NOMO-1 treated with DMSO at 0.1 percent for 48 hours (cell line): ENCODE results near the gene IFT80.
"Not testable (repeated sequence)": the region's sequence is repeated elsewhere in the genome, so short reads cannot be mapped to it uniquely, and the experiment has no call there.

Experiments
- DNase-seq: peaks from one replicate; lab custom pipeline; 2025; ENCODE audit not compliant: unreplicated experiment; lab: John Stamatoyannopoulos, UW

Gene IFT80

DNA sequence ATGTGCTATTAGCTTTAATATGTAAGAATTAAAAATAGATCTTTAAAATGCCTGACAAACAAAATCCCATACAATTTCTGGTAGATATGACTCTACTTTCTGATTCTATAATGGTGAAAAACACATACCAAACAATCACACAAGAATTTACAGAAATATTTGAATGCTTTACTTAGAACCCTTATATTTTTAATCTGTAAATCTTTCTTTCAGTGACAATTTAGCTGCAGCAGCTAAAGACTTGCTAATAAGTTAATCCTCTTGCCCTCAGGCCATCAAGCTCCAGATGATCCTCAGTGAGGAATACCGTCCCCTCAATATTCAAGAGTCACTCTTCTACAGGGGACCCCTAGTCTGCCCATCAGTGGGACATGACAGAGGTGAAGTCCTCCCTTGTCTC is 118.2 kb downstream of the IFT80 start:
- DNase-seq: no peak

DNA sequence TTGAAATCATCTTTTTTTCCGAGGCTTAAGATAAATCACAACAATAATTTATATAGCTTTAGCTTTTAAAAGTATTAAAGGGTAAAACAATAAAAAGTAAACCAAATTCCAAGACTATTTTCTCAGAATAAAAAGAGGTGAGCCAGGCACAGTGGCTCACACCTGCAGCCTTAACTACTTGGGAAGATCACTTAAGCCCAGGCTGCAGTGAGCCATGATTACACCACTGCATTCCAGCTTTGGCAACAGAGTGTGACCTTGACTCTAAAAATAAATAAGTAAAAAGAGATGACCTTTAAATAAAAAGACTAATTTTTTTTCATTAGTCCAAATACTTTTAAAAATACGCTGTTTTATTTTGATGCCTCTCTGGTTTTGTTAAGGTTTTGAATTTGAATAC is 119.4 kb downstream of the IFT80 start:
- no peak for DNase-seq

DNA sequence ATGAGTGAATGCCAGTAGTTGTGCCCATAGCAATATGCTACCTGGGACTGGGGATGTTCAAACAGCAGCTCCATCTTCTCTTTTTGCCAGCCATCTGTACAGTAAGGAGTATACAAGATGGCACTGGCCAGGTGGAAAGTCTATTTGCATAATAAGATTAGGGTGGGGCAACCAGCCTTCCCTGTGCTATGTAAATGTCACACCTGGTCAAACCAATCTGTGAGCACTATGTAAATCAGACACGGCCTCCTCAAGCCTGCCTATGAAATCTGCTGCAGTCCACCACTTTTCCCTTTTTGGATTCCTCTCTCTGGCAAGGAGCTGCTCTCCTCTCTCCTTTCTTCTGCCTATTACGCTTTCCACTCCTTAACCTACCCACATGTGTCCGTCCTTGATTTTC is 120.8 kb downstream of the IFT80 start:
- DNase-seq: no peak

DNA sequence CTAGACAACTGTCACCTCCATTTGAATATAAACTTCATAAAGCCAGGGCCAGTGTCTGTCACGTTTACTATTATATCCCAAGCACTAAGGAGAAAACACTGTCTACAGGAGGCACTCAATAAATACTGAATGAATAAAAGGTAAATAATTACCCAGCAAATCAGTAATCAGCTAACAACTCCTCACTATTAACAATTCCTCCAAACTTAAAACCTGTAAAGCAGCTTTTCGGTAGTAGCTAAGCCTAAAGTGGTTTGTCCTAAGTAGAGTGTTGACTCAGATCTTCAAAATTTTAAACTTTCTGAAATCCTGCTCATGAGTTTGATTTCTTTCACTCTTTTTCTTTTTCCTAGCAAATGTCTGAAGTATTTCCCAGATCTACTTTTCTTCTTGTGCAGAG is 133.9 kb downstream of the IFT80 start:
- DNase-seq: no peak

DNA sequence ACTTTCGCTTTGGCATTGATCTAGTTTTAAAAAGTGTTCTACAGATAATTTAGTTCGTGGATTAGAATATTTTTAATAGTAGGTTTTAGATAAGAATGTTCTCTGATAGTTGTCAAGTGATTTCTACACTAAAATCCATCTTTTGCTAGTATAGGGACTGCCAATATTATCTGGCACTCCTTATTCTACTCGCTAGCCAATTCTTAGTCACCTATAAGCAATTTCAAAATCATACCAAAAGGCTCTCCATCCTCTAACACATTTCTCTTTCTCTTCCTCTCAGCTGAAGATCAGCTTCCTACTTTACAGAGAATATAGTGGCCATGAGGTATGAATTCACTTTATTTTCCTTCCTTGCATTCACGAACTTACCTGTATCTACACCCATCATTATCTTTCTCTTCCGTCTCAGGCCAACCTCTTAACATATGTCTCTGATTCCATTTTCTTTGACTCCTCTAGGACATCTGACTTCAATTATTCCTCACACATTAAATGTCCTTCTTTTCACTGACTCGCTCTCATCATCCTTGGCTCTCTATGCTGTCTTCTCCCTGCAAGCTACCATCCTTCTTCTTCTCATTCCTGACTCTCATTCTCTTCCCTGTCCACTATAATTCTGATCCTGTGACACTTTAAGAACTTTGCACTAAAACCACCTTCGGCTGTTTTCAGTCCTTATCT is 138.3 kb downstream of the IFT80 start:
- DNase-seq: no peak

DNA sequence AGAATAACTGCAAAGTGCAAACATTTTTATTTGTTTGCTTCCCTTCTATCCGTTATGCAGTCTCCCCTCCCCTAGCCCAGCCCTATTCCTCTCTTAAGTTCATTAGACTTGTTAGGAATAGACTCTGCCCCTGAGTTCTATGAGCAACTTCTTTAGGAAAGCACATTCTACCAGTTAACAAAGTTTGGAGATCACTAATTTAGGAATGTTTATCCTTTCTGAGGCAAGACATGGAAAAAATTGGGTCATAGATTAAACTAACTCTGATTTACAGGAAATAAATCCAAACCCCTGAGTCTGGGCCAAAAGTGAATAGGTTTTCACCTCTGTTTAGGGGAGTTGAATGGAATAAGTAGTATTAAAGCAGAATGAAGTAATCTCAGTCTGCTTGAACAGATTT is 139.4 kb downstream of the IFT80 start:
- no peak for DNase-seq

DNA sequence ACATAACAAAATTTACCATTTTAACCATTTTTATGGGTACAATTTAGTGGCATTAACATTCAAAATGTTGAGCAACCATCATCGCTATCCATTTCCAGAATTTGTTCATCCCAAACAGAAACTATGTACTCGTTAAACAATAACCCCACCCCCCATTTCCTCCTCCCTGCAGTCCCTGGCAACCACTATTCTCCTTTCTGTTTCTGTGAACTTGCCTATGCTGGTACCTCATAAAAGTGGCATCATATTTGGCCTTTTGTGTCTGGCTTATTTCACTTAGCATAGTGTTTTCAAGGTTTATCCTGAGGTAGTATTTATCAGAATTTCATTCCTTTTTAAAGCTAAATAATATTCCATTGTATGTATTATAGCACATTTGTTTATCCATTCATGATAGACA is 141.4 kb downstream of the IFT80 start:
- DNase-seq: no peak

DNA sequence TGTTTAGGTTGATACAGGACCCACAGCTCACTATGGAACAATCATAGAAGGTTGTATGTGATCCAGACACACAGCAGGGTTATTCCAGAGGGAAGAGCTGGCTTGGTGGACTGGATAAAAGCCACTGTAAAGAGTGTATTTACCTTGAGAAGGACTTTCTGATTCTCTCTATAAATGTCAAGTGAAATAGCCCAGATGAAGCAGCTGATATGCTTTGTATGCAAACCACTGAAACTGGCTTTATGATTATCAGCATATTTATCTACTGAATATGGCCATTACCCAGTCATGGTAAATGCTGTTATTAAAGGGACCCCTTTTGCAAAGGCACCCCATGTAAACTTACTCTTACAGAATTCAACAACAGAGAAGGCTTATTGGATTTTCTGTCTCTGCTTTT is 145.7 kb downstream of the IFT80 start:
- DNase-seq: no peak

DNA sequence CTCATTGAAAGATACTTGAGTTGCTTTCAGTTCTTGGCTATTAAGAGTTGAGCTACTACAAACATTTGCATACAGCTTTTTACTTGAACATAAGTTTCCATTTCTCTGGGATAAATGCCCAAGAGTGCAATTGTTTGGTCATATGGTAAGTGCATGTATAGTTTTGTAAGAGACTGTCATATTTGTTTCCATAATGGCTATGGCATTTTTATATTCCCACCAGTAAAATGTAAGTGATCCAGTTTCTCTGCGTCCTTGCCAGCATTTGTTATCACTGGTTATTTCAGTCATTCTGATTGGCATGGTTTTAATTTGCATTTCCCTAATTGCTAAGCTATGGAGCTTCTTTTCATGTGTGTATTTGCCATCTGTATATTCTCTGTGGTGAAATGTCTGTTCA is 151.3 kb downstream of the IFT80 start:
- no peak for DNase-seq

DNA sequence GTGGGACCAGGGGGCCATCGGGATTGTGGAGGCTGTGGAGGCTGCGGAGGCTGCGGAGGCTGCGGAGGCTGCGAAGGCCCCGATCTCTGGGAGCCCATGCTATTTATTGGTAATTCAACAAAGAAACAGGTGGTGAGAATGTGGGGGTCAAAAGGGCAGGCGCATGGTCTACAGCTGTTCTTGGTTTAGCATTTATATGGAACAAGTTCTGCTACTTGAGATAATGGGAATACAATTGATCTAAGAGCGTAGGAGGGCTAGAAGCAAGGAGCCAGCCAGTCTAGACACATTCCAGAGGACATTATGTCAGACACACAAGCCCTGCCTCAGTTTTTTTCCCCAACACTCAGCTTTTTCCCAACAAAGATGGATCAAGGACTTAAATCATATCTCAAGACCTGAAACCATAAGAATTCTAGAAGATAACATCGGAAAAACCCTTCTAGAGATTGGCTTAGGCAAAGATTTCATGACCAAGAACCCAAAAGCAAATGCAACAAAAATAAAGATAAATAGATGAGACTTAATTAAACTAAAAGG is 153.7 kb downstream of the IFT80 start:
- DNase-seq: no peak

DNA sequence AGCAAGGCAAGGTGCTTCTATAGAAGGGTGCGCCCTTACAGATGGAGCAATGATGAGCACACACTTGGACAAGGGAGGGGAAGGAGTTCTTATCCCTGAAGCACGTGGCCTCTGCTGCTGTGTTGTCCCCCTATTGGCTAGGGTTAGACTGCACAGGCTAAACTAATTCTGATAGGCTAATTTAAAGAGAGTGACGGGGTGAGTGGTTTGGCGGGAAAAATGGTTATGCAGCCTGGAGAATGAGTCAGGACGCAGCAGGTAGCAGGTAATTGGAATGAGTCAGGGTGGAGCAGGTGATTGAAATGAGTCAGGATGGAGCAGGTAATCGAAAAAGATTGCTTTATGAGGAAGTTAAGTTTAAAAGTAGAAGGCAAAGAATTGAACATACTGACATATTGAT is 158.3 kb downstream of the IFT80 start:
- not testable (repeated sequence) for DNase-seq

DNA sequence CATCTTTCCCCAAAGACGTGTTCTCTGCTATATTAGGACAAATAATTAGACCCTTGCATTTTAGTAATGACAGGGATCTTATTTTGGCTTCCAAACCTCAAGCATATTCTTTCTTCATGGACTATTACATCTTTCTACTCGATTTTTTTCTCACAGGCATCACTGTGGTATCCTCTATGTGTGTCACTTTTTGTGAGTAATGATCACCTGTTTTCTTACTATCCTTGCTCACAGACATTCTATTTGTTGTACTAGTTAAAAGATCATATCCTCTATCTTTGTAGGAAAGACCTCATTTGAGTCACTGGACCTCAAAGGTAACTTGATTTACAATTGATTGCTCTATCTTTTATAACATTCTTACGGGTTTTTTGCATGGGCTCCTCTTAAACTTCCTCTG is 167.0 kb downstream of the IFT80 start:
- no peak for DNase-seq

DNA sequence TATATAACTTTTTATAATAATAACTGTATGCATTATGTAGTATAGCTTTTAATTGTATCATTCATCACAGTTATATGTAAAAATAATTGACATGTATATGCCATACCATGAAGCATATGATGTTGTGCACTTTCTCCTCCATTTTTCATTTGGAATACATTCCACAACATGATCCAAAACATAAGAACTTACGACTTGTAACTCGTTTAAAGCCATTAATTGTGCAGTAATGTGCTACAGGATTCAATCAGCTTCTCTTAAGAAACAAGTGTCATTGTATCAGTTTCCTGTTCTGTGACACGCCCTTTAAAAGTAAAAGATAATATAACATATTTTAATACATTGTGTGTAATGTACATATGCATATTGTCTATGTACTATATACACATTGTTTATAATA is 171.6 kb downstream of the IFT80 start:
- no peak for DNase-seq

DNA sequence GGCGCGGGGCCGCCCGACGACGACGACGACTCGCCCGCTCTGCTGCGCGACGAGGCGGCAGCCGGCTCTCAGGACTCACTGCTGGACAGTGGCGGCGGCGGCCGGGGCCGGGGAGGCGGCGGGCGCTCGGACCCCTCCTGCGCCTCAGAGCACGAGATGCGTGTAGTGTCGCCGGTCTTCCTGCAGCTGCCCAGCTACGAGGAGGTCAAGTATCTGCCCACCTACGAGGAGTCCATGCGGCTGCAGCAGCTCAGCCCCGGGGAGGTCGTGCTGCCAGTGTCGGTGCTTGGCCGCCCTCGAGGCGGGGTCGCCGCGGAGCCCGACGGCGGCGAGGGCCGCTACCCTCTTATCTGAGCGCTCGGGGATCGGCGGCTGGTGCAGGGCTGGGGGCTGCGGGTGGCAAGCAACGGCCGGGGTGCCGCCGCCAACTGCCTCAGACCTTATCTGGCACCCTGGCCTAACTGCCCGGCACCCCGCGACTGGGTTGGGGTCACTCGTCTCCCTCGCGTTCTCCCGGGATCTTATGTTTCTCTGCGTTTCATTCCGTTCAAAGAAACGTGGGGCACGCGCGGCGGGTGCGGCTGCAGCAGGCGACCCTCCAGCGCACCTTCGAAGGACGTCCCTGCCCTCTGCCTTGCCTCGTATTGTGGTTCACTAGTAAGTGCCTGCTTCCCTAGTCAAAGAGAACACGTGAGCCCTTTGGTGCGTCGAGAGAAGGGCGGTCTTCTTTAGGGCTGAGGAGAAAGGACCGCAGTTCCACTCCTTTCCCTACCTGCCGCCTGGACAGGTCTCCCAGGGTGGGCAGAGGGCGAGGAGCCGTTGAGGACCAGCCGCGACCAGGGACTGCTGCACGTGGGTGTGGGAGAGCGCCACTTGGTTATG is 172.8 kb downstream of the IFT80 start:
- peak; percentile 68 for DNase-seq

DNA sequence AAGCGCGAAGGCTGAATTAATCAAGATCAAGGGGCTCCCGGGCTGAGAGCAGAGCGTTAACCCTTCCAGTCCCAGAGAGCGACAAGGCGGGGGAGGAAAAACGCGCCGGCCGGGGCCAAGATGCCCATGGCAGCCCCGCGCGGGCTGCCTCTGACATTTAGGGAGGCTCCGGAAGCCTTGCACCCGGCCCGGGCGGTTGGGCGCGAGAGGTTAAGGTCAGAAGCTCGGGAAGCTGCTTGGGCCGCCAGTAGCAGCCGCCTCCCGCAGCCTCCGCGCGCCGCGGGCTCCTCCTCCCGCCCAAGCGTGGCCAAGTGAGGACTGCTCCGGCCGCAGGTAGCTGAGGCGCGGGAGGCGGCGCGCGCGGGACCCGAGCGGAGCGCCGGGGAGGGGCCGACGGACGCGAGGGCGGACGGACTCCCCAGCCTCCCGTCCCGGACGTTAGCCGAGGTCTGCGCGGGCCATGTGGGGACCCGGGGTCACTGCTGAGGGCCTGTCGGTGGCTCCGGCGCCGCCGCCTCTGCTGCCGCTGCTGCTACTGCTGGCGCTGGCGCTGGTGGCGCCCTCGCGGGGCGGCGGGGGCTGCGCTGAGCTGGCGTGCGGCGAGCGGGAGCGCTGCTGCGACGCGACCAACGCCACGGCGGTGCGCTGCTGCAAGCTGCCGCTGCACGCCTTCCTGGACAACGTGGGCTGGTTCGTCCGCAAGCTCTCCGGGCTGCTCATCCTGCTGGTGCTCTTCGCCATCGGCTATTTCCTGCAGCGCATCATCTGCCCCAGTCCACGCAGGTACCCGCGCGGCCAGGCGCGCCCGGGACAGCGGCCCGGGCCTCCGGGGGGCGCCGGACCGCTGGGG is 173.6 kb downstream of the IFT80 start, which contains the start of gene C3orf80:
TSS of gene C3orf80 (plus strand) at position 247 of the 850 bp plus-strand sequence. CDS start at position 461, 214 bp downstream.
- peak; percentile 77 for DNase-seq

DNA sequence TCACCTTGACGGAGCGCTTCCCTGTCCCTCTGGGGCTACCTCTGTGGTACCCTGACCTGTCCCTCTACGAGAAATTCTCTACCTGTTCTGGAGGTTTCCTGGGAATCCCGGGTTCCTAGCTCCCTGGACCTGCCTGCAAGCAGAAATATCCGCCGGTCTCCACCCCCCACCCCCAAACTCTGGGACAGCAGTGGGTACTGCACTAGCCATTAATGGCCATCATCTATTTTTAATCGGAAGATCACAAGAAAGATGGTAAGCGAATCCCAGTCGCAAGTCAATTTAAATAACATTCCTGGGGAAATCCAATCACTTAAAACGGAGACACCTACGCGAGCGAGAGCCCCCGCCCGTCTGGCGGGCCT is 174.2 kb downstream of the IFT80 start:
- DNase-seq: no peak

DNA sequence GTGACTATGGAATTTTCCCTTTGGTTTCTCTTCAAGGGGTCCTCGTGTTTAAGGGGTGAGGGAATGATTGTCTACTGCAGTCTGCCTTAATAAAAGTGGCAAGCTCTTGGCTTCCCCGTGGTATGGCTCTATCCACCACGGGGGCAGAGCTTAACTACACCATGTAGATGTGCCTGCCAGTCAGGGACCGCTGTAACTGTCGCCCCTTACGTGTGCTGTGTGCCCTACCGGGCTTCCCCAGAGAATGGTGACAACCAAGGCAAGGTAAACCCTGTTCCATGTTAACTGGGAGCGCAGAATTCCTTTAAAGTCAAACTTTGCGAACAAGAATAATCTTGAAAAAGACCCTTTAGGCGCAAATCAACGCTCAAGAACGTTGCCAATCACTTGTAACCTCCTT is 174.8 kb downstream of the IFT80 start:
- no peak for DNase-seq

DNA sequence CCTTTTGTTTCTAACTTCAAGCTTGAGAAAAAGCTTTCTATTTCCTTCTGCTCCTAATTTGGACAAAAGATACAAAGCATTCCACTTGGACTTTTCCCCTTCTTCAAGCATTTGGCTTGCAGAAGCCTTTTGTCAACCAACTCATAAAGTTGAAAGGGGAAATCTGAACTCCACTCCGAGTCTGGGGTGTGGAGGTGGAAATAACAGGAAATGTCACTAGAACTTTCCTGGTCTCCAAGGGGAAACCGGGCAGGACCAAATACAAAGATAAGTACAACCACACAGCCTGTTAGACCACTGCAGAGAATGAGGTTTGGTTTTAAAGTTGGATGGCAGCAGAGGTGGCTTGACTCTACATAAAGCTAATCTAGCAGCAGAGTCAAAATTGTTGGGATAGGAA is 178.0 kb downstream of the IFT80 start:
- DNase-seq: no peak

DNA sequence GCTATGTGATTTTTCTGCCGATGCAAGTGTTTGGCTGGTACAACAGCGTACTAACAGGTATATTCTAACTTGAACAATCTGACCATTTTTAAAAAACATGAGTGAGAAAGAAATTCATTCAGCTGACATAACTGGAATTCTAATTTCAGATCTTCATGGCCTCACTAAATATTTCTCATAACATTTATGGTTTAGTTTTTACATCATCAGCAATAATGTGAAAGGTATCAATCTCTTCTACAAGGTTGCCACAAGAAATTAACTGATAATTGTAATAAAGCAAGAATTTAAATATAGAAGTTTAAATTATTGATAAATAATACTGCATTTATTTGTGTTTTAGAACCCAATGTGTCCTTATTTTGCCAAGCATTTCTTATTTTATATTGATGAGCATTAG is 179.0 kb downstream of the IFT80 start:
- no peak for DNase-seq

DNA sequence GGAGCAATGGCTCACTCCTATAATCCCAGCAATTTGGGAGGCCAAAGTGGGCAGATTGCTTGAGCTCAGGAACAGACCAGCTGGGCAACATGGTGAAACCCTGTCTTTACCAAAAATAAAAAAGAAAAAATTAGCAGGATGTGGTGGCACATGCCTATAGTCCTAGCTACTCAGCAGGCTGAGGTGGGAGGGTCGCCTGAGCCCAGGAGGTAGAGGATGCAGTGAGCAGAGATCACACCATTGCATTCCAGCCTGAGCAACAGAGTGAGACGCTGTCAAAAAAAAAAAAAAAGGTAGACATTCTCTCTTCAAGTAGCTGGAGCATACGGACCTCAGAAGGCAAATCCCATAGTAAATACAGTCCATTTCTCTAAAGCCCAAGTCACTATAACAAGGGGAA is 180.9 kb downstream of the IFT80 start:
- no peak for DNase-seq

DNA sequence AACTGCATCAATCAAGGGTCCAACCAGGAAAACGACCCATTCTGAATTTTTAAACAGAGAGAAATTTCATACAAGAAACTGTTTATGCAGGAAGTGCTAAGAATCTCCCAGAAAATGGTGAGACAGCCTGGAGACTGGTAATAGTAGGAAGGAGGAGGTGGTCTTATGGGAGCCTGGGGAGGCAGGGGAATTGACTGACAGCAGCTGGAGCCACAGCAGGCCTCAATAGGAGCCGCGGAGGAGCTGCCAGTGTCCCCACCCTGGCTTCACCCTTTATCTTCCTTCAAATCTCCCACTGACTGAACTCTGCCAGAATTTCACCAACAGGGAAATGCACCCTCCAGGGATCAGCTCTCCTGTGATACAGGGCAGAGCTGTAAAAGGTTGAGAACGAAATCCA is 181.3 kb downstream of the IFT80 start:
- no peak for DNase-seq
